B cell (primary cell): ENCODE measurements around the gene SLC39A11.

ENCODE experiments used
- CTCF ChIP-seq: fragments of 200-600 bp; IDR thresholded peaks from one replicate; pipeline ENCODE4 v1.8.0; 2022; ENCODE audit warnings: antibody characterized with exemption, mild to moderate bottlenecking
- EZH2 ChIP-seq: IDR thresholded peaks from 2 replicates; pipeline ENCODE4 v1.6.1; 2012; ENCODE audit warnings: borderline replicate concordance, low read depth, mild to moderate bottlenecking, moderate library complexity, low read length; ENCODE audit not compliant: insufficient read depth, poor library complexity, severe bottlenecking

- TF ChIP-seq CTCF (no peak), EZH2 (no peak)
These were observed 279.7 kb downstream of the SLC39A11 start for GRCh38 chr17:72812823-72813222.
